Trophoblast cell (in vitro differentiated cells and primary cell): ENCODE measurements around the gene C2CD4B.
A peak's percentile ranks its signal among the peaks of the same experiment; 100 is the strongest.

Experiments
- DNase-seq, 2 donors: peaks; one replicate each; pipeline ENCODE4 v3.0.0-alpha.2; 2016
- H2AFZ ChIP-seq: 2 replicates; pipeline ENCODE4 v1.6.1; 2013; ENCODE audit warnings: low read length, moderate library complexity, mild to moderate bottlenecking; ENCODE audit not compliant: insufficient read depth, poor library complexity
- H2AK5ac ChIP-seq: 2 replicates; pipeline ENCODE4 v1.6.1; 2013; ENCODE audit warnings: mild to moderate bottlenecking, low read length
- H2BK120ac ChIP-seq: 2 replicates; pipeline ENCODE4 v1.6.1; 2013; ENCODE audit warnings: low read length, mild to moderate bottlenecking, moderate library complexity; ENCODE audit not compliant: insufficient read depth, poor library complexity
- H2BK12ac ChIP-seq: 2 replicates; pipeline ENCODE4 v1.6.1; 2013; ENCODE audit warnings: mild to moderate bottlenecking, low read length, moderate library complexity
- H2BK5ac ChIP-seq: 2 replicates; pipeline ENCODE4 v1.6.1; 2013; ENCODE audit warnings: low read length, low read depth, moderate library complexity, mild to moderate bottlenecking; ENCODE audit not compliant: poor library complexity
- H3K14ac ChIP-seq: 2 replicates; pipeline ENCODE4 v1.6.1; 2013; ENCODE audit warnings: mild to moderate bottlenecking, low read length
- H3K18ac ChIP-seq: 2 replicates; pipeline ENCODE4 v1.6.1; 2013; ENCODE audit warnings: mild to moderate bottlenecking, low read length
- H3K23ac ChIP-seq: 2 replicates; pipeline ENCODE4 v1.6.1; 2013; ENCODE audit warnings: low read length
- H3K27ac ChIP-seq: 2 replicates; pipeline ENCODE4 v1.5.1; 2013; ENCODE audit warnings: low read depth, mild to moderate bottlenecking, inconsistent platforms, low read length, moderate library complexity
- H3K27me3 ChIP-seq: 2 replicates; pipeline ENCODE4 v1.6.1; 2013; ENCODE audit warnings: inconsistent platforms, mild to moderate bottlenecking, low read length, moderate library complexity; ENCODE audit not compliant: insufficient read depth
- H3K36me3 ChIP-seq, 2 experiments: 1 replicate in 1 of 2; 2 replicates in 1 of 2; pipeline ENCODE4 v1.6.1; 2013; ENCODE audit warnings: low read length in 2 of 2, mild to moderate bottlenecking in 2 of 2, moderate library complexity in 1 of 2; ENCODE audit not compliant: insufficient read depth in 2 of 2, control insufficient read depth in 1 of 2
- H3K4ac ChIP-seq: 2 replicates; pipeline ENCODE4 v1.6.1; 2013; ENCODE audit warnings: low read depth, mild to moderate bottlenecking, low read length, moderate library complexity
- H3K4me1 ChIP-seq, 2 experiments: 1 replicate in 1 of 2; 2 replicates in 1 of 2; pipeline ENCODE4 v1.6.1; 2013; ENCODE audit warnings: low read length in 2 of 2, mild to moderate bottlenecking in 2 of 2, moderate library complexity in 1 of 2; ENCODE audit not compliant: insufficient read depth in 2 of 2, control insufficient read depth in 1 of 2
- H3K4me2 ChIP-seq: 2 replicates; pipeline ENCODE4 v1.6.1; 2013; ENCODE audit warnings: inconsistent platforms, mild to moderate bottlenecking, low read length, moderate library complexity
- H3K4me3 ChIP-seq: 2 replicates; pipeline ENCODE4 v1.5.1; 2013; ENCODE audit warnings: mild to moderate bottlenecking, low read depth, low read length, inconsistent platforms
- H3K79me1 ChIP-seq: one replicate; pipeline ENCODE4 v1.6.1; 2013; ENCODE audit warnings: low read length
- H3K79me2 ChIP-seq: 2 replicates; pipeline ENCODE4 v1.6.1; 2013; ENCODE audit warnings: low read length, mild to moderate bottlenecking; ENCODE audit not compliant: control insufficient read depth, insufficient read depth, poor library complexity
- H3K9ac ChIP-seq: 2 replicates; pipeline ENCODE4 v1.6.1; 2013; ENCODE audit warnings: mild to moderate bottlenecking, low read length
- H3K9me3 ChIP-seq: 2 replicates; pipeline ENCODE4 v1.6.1; 2013; ENCODE audit warnings: low read depth, mild to moderate bottlenecking, control low read depth, inconsistent platforms, low read length; ENCODE audit not compliant: insufficient read depth
- H4K12ac ChIP-seq: 2 replicates; pipeline ENCODE4 v1.6.1; 2013; ENCODE audit warnings: low read depth, mild to moderate bottlenecking, low read length, moderate library complexity
- H4K8ac ChIP-seq: 2 replicates; pipeline ENCODE4 v1.6.1; 2013; ENCODE audit warnings: low read depth, mild to moderate bottlenecking, low read length, moderate library complexity
- H4K91ac ChIP-seq: one replicate; pipeline ENCODE4 v1.6.1; 2013; ENCODE audit warnings: low read depth, mild to moderate bottlenecking, low read length, moderate library complexity
- WGBS: extraction: QIAGEN DNeasy Blood & Tissue Kit; methylation state at CpG from one replicate; pipeline ENCODE4 v1.1.7; 2013; ENCODE audit warnings: missing lambda C conversion rate; ENCODE audit not compliant: insufficient read length, insufficient coverage; ENCODE audit errors: extremely low coverage; 5-methylcytosine and 5-hydroxymethylcytosine counted together

Gene C2CD4B

DNA sequence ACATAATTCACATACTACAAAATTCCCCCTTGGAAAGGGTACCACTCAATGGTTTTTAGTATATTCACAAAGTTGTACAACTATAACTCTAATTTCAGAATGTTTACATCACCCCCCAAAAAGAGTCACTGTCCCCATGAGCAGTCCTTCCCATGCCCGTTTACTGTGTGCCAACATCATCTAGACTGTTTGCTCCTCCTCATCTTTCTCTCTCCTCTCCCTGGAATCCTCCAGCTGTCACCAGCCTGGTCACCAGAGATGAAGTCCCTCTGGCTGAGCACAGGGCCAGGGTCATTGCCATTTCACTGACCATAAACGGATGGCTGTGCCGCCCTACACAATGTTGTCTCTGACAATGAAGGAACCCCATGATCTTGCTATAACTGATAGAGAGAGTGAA, 45.2 kb downstream of the C2CD4B start:
- no peak overlapping the region for H3K4me3 ChIP-seq
- no peak overlapping the region for H3K9ac ChIP-seq
- H3K23ac ChIP-seq, result no peak overlapping the region
- H3K4me1 ChIP-seq, result peaks cover 0 to 3% of the 10 kb centered on the region in 2 experiments
- no peak overlapping the region for H2AK5ac ChIP-seq
- H4K12ac ChIP-seq, result no peak overlapping the region
- H3K14ac ChIP-seq, result no peak overlapping the region
- H3K79me2 ChIP-seq, result no peaks in the 10 kb centered on the region
- H4K8ac ChIP-seq, result no peak overlapping the region
- no peaks in the 10 kb centered on the region for H3K79me1 ChIP-seq
- no peak overlapping the region for H3K4me2 ChIP-seq
- no peaks in the 10 kb centered on the region for H3K9me3 ChIP-seq
- no peak overlapping the region for H4K91ac ChIP-seq
- no peak for DNase-seq
- no peaks in the 10 kb centered on the region for H3K27me3 ChIP-seq
- H3K4ac ChIP-seq, result no peak overlapping the region
- no peak overlapping the region for H2AFZ ChIP-seq
- H3K18ac ChIP-seq, result no peak overlapping the region
- H3K36me3 ChIP-seq, result no peaks in the 10 kb centered on the region
- H2BK12ac ChIP-seq, result no peak overlapping the region
- H2BK120ac ChIP-seq, result no peak overlapping the region
- WGBS, result no CpG with 5 or more reads among the region's 3 CpGs
- H2BK5ac ChIP-seq, result no peak overlapping the region
- H3K27ac ChIP-seq, result no peak overlapping the region

DNA sequence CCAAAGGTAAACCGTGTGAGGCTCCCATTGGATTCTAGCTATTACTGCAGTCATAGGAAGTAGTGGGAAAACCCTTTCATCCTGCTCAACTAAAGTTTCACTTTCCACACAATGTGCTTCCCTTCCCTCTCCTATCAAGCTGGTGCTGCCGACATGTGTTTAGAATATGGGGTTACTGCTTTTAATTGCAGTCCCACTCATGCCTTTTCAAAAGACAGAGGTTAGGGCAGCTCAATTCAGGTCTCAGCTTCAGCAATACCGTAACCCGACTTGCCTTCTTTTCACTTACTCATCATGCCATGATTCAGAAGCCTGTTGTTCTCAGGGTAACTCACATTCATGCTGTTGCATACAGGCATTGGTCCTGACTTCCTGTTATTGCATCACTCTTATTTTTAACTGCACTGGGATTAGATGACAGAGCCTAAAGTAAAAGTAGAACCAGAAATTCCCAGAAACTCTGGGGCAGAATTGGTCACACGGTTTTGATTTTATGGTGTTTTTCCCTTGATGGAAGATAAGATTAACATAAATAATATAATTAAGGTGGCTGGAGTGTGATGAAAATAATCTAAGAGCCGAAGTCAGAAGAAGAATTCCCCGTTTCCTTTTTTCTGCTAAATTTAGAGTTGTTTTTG, 45.7 kb downstream of the C2CD4B start:
- no peak overlapping the region for H2AK5ac ChIP-seq
- H3K23ac ChIP-seq, result no peak overlapping the region
- H2BK12ac ChIP-seq, result no peak overlapping the region
- no peak overlapping the region for H4K8ac ChIP-seq
- no peak overlapping the region for H3K14ac ChIP-seq
- H3K4me2 ChIP-seq, result no peak overlapping the region
- no peak overlapping the region for H3K4ac ChIP-seq
- no peak overlapping the region for H2AFZ ChIP-seq
- no peaks in the 10 kb centered on the region for H3K36me3 ChIP-seq
- peaks cover 0 to 3% of the 10 kb centered on the region in 2 experiments for H3K4me1 ChIP-seq
- no CpG with 5 or more reads among the region's 7 CpGs for WGBS
- no peaks in the 10 kb centered on the region for H3K27me3 ChIP-seq
- H3K4me3 ChIP-seq, result no peak overlapping the region
- no peaks in the 10 kb centered on the region for H3K79me1 ChIP-seq
- no peak overlapping the region for H4K12ac ChIP-seq
- DNase-seq, result peak; percentile 42 to 71
- H2BK5ac ChIP-seq, result no peak overlapping the region
- no peak overlapping the region for H3K27ac ChIP-seq
- no peaks in the 10 kb centered on the region for H3K79me2 ChIP-seq
- H2BK120ac ChIP-seq, result no peak overlapping the region
- no peaks in the 10 kb centered on the region for H3K9me3 ChIP-seq
- H3K18ac ChIP-seq, result no peak overlapping the region
- no peak overlapping the region for H4K91ac ChIP-seq
- no peak overlapping the region for H3K9ac ChIP-seq

- Histone ChIP-seq H3K4me3 (no peak overlapping the region), H2AK5ac (no peak overlapping the region), H3K4me1 (peaks cover 0 to 4% of the 10 kb centered on the region in 2 experiments), H3K23ac (no peak overlapping the region), H3K79me1 (no peaks in the 10 kb centered on the region), H2BK5ac (no peak overlapping the region), H4K8ac (no peak overlapping the region), H3K9me3 (no peaks in the 10 kb centered on the region), H3K4ac (no peak overlapping the region), H2BK120ac (no peak overlapping the region), H3K14ac (no peak overlapping the region), H2AFZ (no peak overlapping the region), H3K4me2 (no peak overlapping the region), H3K79me2 (no peaks in the 10 kb centered on the region), H3K18ac (no peak overlapping the region), H3K36me3 (no peaks in the 10 kb centered on the region), H3K27me3 (no peaks in the 10 kb centered on the region), H4K91ac (no peak overlapping the region), H3K9ac (no peak overlapping the region), H2BK12ac (no peak overlapping the region), H4K12ac (no peak overlapping the region), H3K27ac (no peak overlapping the region)
- no CpG with 5 or more reads among the region's 7 CpGs for WGBS
- DNase-seq, result peak in 1 of 2 donors; percentile 9
Measured at GRCh38 chr15:62118520-62119226, 46.4 kb downstream of the C2CD4B start.

- peaks cover 9 to 18% of the 10 kb centered on the region in 2 experiments for H3K4me1 ChIP-seq
- H3K79me1 ChIP-seq, result no peaks in the 10 kb centered on the region
- H4K8ac ChIP-seq, result no peak overlapping the region
Measured at GRCh38 chr15:62115847-62116246, 49.2 kb downstream of the C2CD4B start.

More at GRCh38 chr15:62115847-62116246, 49.2 kb downstream of the C2CD4B start:
- Histone ChIP-seq H2BK5ac (no peak overlapping the region), H2AK5ac (no peak overlapping the region), H3K9ac (no peak overlapping the region), H4K12ac (no peak overlapping the region), H2BK120ac (no peak overlapping the region), H3K79me2 (no peaks in the 10 kb centered on the region), H3K9me3 (no peaks in the 10 kb centered on the region), H3K36me3 (no peaks in the 10 kb centered on the region), H3K4ac (no peak overlapping the region), H2BK12ac (no peak overlapping the region), H3K27ac (no peak overlapping the region), H3K4me3 (no peak overlapping the region), H3K4me2 (no peak overlapping the region), H3K27me3 (no peaks in the 10 kb centered on the region), H3K23ac (no peak overlapping the region), H3K18ac (no peak overlapping the region), H3K14ac (no peak overlapping the region), H4K91ac (no peak overlapping the region), H2AFZ (no peak overlapping the region)
- no CpG with 5 or more reads among the region's 1 CpG for WGBS
- DNase-seq, result no peak
